ENCODE data around the gene PPP1R3E. TPM values are rescaled to one million over a fixed set of nuclear protein-coding genes. Genes with fewer than 3 reads are reported as not detected.
"Not testable (repeated sequence)": the region's sequence is repeated elsewhere in the genome, so short reads cannot be mapped to it uniquely, and the experiment has no call there.

Gene PPP1R3E
- total and polyA plus RNA-seq, 11 donors: 2.1 to 11.4 (median 5.6) TPM

DNA sequence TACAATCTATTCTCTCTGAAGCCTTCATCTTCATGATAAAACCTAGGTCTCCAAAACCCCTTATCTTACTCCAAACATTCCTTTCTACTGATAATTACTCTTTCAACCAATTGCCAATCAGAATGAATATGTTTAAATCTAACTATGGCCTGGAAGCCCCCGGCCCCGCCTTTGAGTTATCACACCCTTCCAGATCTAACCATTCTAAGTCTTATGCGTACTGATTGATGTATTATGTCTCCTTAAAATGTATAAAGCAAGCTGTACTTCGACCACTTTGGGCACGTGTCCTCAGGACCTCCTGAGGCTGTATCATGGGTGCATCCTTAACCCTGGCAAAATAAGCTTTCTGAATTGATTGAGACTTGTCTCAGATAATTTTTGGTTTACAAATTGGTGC, 33.0 kb upstream of the PPP1R3E start:
- Histone ChIP-seq H3K9me3 (peaks cover 0 to 9% (median 0%) of the 10 kb centered on the region in 12 donors), H3K27ac (no peak overlapping the region), H3K4me1 (no peaks in the 10 kb centered on the region), H3K27me3 (no peaks in the 10 kb centered on the region), H3K36me3 (no peaks in the 10 kb centered on the region), H3K4me3 (no peak overlapping the region)
- WGBS, 4 donors: 80 to 88% (median 85%) methylated on average over 5 of the region's 5 CpGs
- TF ChIP-seq, protein P1, sequence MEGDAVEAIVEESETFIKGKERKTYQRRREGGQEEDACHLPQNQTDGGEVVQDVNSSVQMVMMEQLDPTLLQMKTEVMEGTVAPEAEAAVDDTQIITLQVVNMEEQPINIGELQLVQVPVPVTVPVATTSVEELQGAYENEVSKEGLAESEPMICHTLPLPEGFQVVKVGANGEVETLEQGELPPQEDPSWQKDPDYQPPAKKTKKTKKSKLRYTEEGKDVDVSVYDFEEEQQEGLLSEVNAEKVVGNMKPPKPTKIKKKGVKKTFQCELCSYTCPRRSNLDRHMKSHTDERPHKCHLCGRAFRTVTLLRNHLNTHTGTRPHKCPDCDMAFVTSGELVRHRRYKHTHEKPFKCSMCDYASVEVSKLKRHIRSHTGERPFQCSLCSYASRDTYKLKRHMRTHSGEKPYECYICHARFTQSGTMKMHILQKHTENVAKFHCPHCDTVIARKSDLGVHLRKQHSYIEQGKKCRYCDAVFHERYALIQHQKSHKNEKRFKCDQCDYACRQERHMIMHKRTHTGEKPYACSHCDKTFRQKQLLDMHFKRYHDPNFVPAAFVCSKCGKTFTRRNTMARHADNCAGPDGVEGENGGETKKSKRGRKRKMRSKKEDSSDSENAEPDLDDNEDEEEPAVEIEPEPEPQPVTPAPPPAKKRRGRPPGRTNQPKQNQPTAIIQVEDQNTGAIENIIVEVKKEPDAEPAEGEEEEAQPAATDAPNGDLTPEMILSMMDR (IDR thresholded peaks at IDR 0.05): no peak
- no peak for TF ChIP-seq POLR2A (IDR thresholded peaks at IDR 0.05)
- intact Hi-C loops (cut with DNase I): loop anchor here in 2 of 10 donors (5.0 kb wide), 1 partner anchor 37 kb away; the partner anchor contains the start of gene IL25 (in 2 of the 2)
- DNase-seq (no peak), ATAC-seq (no peak)

DNA sequence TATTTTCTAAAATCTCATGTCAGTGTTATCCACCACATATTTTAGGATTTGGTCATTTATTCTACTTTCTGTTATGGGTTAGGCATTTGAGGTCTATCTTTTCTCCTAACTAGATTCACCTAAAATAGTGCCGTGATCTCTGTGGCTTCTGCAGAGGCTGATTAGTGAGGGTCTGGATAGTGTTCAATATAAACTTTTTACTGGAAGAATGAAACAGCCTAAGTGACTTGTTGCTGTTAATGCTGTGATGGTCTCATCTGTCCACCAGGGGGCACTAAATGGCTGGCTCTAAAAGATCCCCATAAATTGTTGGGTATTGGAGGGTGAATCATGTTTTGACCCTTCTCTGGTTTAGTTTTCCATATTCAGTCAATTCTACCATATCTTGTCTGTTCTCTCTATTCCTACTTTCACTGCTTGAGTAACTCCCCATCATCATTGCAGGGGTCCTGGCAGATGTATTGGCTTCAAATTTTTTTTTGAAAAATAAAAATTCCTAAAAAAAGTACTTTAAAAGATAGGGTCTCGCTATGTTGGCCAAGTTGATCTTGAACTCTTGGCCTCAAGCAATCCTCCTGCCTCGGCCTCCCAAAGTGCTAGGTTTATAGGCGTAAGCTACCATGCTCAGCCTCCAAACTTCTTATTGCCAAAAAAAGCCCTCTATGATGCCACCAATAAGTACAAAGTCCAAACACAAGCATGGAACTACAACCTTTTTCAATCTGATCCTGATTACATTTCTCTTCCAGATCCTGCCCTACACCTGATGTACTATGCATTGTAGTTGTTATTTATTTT, 25.5 kb upstream of the PPP1R3E start:
- ATAC-seq: peak in 3 of 4 donors; percentile 50 to 65 (median 61)
- Histone ChIP-seq H3K27me3 (no peaks in the 10 kb centered on the region), H3K9me3 (no peaks in the 10 kb centered on the region), H3K27ac (peak overlapping the region in 1 of 12 donors; percentile 24), H3K4me1 (peaks cover 0 to 11% (median 3%) of the 10 kb centered on the region in 12 donors), H3K36me3 (peaks cover 0 to 32% (median 27%) of the 10 kb centered on the region in 9 donors), H3K4me3 (no peak overlapping the region)
- intact Hi-C loops (cut with DNase I): loop anchor here (1.0 to 10.0 kb wide), 16 partner anchors 34 to 237 kb away; partner anchors contain the start of genes AP1G2 (in 5 of the 10), CMTM5 (in 3 of the 10), NGDN (in 2 of the 10) and THTPA (in 1 of the 10)
- DNase-seq: peak in 4 of 5 donors; percentile 48 to 57 (median 56)
- WGBS, 4 donors: 40 to 47% (median 42%) methylated on average over 4 of the region's 4 CpGs
- no peak for TF ChIP-seq POLR2A (IDR thresholded peaks at IDR 0.05)
- TF ChIP-seq, protein P1 (IDR thresholded peaks at IDR 0.05): peak; percentile 79 to 95 (median 88)

DNA sequence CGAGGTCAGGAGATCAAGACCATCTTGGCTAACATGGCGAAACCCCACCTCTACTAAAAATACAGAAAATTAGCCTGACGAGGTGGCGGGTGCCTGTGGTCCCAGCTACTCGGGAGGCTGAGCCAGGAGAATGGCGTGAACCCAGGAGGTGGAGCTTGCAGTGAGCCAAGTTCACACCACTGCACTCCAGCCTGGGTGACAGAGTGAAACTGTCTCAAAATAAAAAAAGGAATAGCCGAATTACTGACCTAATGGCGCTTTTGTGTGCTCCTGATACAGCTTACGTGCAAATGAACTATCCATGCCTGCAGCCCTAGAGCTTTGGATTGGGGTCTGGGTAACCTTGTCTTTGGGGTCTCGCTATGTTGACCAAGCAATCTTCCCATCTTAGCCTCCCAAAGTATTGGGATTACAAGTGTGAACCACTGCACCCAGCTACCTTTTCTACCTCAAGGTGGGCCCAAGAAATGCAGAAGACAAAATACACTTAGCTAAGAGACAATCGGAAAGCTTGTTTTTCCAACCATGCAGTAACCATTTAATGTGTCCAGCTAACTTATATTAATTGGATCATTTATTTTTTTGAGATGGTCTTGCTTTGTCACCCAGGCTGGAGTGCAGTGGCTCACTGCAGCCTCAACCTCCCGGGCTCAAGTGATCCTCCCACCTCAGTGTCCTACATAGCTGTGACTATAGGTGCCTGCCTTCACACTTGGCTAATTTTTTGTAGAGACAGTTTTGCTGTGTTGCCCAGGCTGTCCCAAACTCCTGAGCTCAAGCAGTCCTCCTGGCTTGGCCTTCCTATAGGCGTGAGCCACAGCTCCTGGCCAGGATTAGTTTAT, 24.1 kb upstream of the PPP1R3E start:
- Histone ChIP-seq H3K4me1 (peaks cover 0 to 22% (median 13%) of the 10 kb centered on the region in 12 donors), H3K27ac (no peak overlapping the region), H3K27me3 (no peaks in the 10 kb centered on the region), H3K9me3 (no peaks in the 10 kb centered on the region), H3K36me3 (peaks cover 0 to 39% (median 33%) of the 10 kb centered on the region in 9 donors), H3K4me3 (no peak overlapping the region)
- no peak for DNase-seq
- intact Hi-C loops (cut with DNase I): loop anchor here in 9 of 10 donors (2.0 to 10.0 kb wide), 11 partner anchors 36 to 238 kb away; partner anchors contain the start of genes AP1G2 (in 5 of the 9), CMTM5 (in 2 of the 9), NGDN (in 2 of the 9) and THTPA (in 1 of the 9)
- ATAC-seq: no peak
- WGBS, 4 donors: 74 to 81% (median 78%) methylated on average over 13 of the region's 13 CpGs
- TF ChIP-seq, protein P1 (IDR thresholded peaks at IDR 0.05): no peak
- TF ChIP-seq POLR2A (IDR thresholded peaks at IDR 0.05): no peak

DNA sequence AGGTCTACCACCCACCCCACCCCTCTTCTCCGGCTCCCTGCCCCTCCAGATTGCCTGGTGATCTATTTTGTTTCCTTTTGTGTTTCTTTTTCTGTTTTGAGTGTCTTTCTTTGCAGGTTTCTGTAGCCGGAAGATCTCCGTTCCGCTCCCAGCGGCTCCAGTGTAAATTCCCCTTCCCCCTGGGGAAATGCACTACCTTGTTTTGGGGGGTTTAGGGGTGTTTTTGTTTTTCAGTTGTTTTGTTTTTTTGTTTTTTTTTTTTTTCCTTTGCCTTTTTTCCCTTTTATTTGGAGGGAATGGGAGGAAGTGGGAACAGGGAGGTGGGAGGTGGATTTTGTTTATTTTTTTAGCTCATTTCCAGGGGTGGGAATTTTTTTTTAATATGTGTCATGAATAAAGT, 23.1 kb upstream of the PPP1R3E start:
- whole genome bisulfite sequencing, 4 donors: 89 to 92% (median 90%) methylated on average over 5 of the region's 5 CpGs
- not testable (repeated sequence) for H3K4me3 ChIP-seq, H3K27ac ChIP-seq, H3K27me3 ChIP-seq, DNase-seq, H3K9me3 ChIP-seq, ATAC-seq
- Histone ChIP-seq H3K36me3 (peaks cover 0 to 39% (median 33%) of the 10 kb centered on the region in 9 donors), H3K4me1 (peaks cover 0 to 22% (median 13%) of the 10 kb centered on the region in 12 donors)
- intact Hi-C loops (cut with DNase I): loop anchor here in 9 of 10 donors (2.0 to 10.0 kb wide), 11 partner anchors 37 to 239 kb away; partner anchors contain the start of genes AP1G2 (in 5 of the 9), CMTM5 (in 2 of the 9), NGDN (in 2 of the 9) and THTPA (in 1 of the 9)

All from heart left ventricle (tissue), 16 donors.